Stimulated activated CD4-positive, alpha-beta T cell treated with anti-CD3 and anti-CD28 coated beads, Interleukin-1b, Interleukin-23, amount 100 ng/mL, for 1 hour (primary cell): ENCODE results near the gene SMYD3.
"Not testable (repeated sequence)": the region's sequence is repeated elsewhere in the genome, so short reads cannot be mapped to it uniquely, and the experiment has no call there.

Experiments
- DNase-seq, 2 donors: peaks; one replicate each; pipeline ENCODE4 v3.0.0-alpha.2; 2020; ENCODE audit warnings: low read depth in 2 of 2

SMYD3 gene

GRCh38 chr1:246355411-246356230 lies 151.5 kb downstream of the SMYD3 start:
- no peak for DNase-seq

GRCh38 chr1:246351721-246352120 lies 155.4 kb downstream of the SMYD3 start:
- no peak for DNase-seq

GRCh38 chr1:246350745-246351144 lies 156.3 kb downstream of the SMYD3 start:
- no peak for DNase-seq

- DNase-seq: no peak
These were observed 163.1 kb downstream of the SMYD3 start for GRCh38 chr1:246343937-246344336.

GRCh38 chr1:246343251-246343650 lies 163.8 kb downstream of the SMYD3 start:
- no peak for DNase-seq

- DNase-seq: no peak
These were observed 168.5 kb downstream of the SMYD3 start for GRCh38 chr1:246338546-246338945.

GRCh38 chr1:246338098-246338497 lies 169.0 kb downstream of the SMYD3 start:
- DNase-seq: no peak

GRCh38 chr1:246335151-246335550 lies 171.9 kb downstream of the SMYD3 start:
- no peak for DNase-seq

- no peak for DNase-seq
These were observed 173.2 kb downstream of the SMYD3 start for GRCh38 chr1:246333855-246334254.

GRCh38 chr1:246332078-246332477 lies 175.0 kb downstream of the SMYD3 start:
- DNase-seq: no peak

GRCh38 chr1:246329900-246330299 lies 177.2 kb downstream of the SMYD3 start:
- DNase-seq: no peak

GRCh38 chr1:246329292-246329691 lies 177.8 kb downstream of the SMYD3 start:
- not testable (repeated sequence) for DNase-seq

- no peak for DNase-seq
These were observed 182.4 kb downstream of the SMYD3 start for GRCh38 chr1:246324711-246325110.

GRCh38 chr1:246324033-246324432 lies 183.0 kb downstream of the SMYD3 start:
- DNase-seq: not testable (repeated sequence)

- DNase-seq: no peak
These were observed 186.8 kb downstream of the SMYD3 start for GRCh38 chr1:246320286-246320685.

GRCh38 chr1:246319083-246319714 lies 187.9 kb downstream of the SMYD3 start:
- DNase-seq: no peak

- no peak for DNase-seq
These were observed 188.5 kb downstream of the SMYD3 start for GRCh38 chr1:246318622-246319021.

- no peak for DNase-seq
These were observed 189.1 kb downstream of the SMYD3 start for GRCh38 chr1:246318036-246318359.

- no peak for DNase-seq
These were observed 189.6 kb downstream of the SMYD3 start for GRCh38 chr1:246317332-246318035.

- no peak for DNase-seq
These were observed 195.6 kb downstream of the SMYD3 start for GRCh38 chr1:246311461-246311860.

- DNase-seq: no peak
These were observed 197.7 kb downstream of the SMYD3 start for GRCh38 chr1:246309247-246309884.

GRCh38 chr1:246308533-246309075 lies 198.5 kb downstream of the SMYD3 start:
- no peak for DNase-seq
